ENCODE measurements around the gene CDCP1.

Gene CDCP1

GRCh38 chr3:45127130-45127822, 18.9 kb downstream of the CDCP1 start:
- Histone ChIP-seq H3K36me3 (ENCODE audit: insufficient read depth, low read length) (no peaks in the 10 kb centered on the region), H3K4me3 (ENCODE audit: low read length) (no peak overlapping the region), H2AFZ (ENCODE audit: low read depth, low read length) (no peak overlapping the region), H3K9me3 (ENCODE audit: low read length) (no peaks in the 10 kb centered on the region), H3K4me1 (ENCODE audit: insufficient read depth, low read length) (no peaks in the 10 kb centered on the region), H3K27me3 (ENCODE audit: insufficient read depth, low read length) (no peaks in the 10 kb centered on the region)

- Histone ChIP-seq H3K4me1 (ENCODE audit: insufficient read depth, low read length) (no peaks in the 10 kb centered on the region), H2AFZ (ENCODE audit: low read depth, low read length) (no peak overlapping the region), H3K36me3 (ENCODE audit: insufficient read depth, low read length) (no peaks in the 10 kb centered on the region), H3K9me3 (ENCODE audit: low read length) (no peaks in the 10 kb centered on the region), H3K27me3 (ENCODE audit: insufficient read depth, low read length) (no peaks in the 10 kb centered on the region), H3K4me3 (ENCODE audit: low read length) (no peak overlapping the region)
These were observed 19.4 kb downstream of the CDCP1 start for GRCh38 chr3:45126730-45127129.

- no peaks in the 10 kb centered on the region for H3K36me3 ChIP-seq (ENCODE audit: insufficient read depth, low read length)
- H3K4me1 ChIP-seq (ENCODE audit: insufficient read depth, low read length), result no peaks in the 10 kb centered on the region
- no peaks in the 10 kb centered on the region for H3K9me3 ChIP-seq (ENCODE audit: low read length)
- no peak overlapping the region for H2AFZ ChIP-seq (ENCODE audit: low read depth, low read length)
- no peaks in the 10 kb centered on the region for H3K27me3 ChIP-seq (ENCODE audit: insufficient read depth, low read length)
- H3K4me3 ChIP-seq (ENCODE audit: low read length), result no peak overlapping the region
These were observed 20.6 kb downstream of the CDCP1 start for GRCh38 chr3:45125550-45126026.

GRCh38 chr3:45124956-45125355, 21.2 kb downstream of the CDCP1 start:
- no peaks in the 10 kb centered on the region for H3K27me3 ChIP-seq (ENCODE audit: insufficient read depth, low read length)
- H3K36me3 ChIP-seq (ENCODE audit: insufficient read depth, low read length), result no peaks in the 10 kb centered on the region
- H3K9me3 ChIP-seq (ENCODE audit: low read length), result no peaks in the 10 kb centered on the region
- no peak overlapping the region for H3K4me3 ChIP-seq (ENCODE audit: low read length)
- H3K4me1 ChIP-seq (ENCODE audit: insufficient read depth, low read length), result no peaks in the 10 kb centered on the region
- H2AFZ ChIP-seq (ENCODE audit: low read depth, low read length), result no peak overlapping the region

- no peaks in the 10 kb centered on the region for H3K4me1 ChIP-seq (ENCODE audit: insufficient read depth, low read length)
- H3K9me3 ChIP-seq (ENCODE audit: low read length), result no peaks in the 10 kb centered on the region
- H2AFZ ChIP-seq (ENCODE audit: low read depth, low read length), result no peak overlapping the region
- no peak overlapping the region for H3K4me3 ChIP-seq (ENCODE audit: low read length)
- no peaks in the 10 kb centered on the region for H3K27me3 ChIP-seq (ENCODE audit: insufficient read depth, low read length)
- no peaks in the 10 kb centered on the region for H3K36me3 ChIP-seq (ENCODE audit: insufficient read depth, low read length)
These were observed 21.8 kb downstream of the CDCP1 start for GRCh38 chr3:45124352-45124751.

GRCh38 chr3:45123581-45124269, 22.5 kb downstream of the CDCP1 start:
- no peaks in the 10 kb centered on the region for H3K27me3 ChIP-seq (ENCODE audit: insufficient read depth, low read length)
- H3K9me3 ChIP-seq (ENCODE audit: low read length), result no peaks in the 10 kb centered on the region
- H3K4me3 ChIP-seq (ENCODE audit: low read length), result no peak overlapping the region

GRCh38 chr3:45123030-45123429, 23.1 kb downstream of the CDCP1 start:
- Histone ChIP-seq H3K4me3 (ENCODE audit: low read length) (no peak overlapping the region), H3K4me1 (ENCODE audit: insufficient read depth, low read length) (no peaks in the 10 kb centered on the region), H3K36me3 (ENCODE audit: insufficient read depth, low read length) (no peaks in the 10 kb centered on the region), H3K27me3 (ENCODE audit: insufficient read depth, low read length) (no peaks in the 10 kb centered on the region), H2AFZ (ENCODE audit: low read depth, low read length) (no peak overlapping the region), H3K9me3 (ENCODE audit: low read length) (no peaks in the 10 kb centered on the region)

More at GRCh38 chr3:45123581-45124269, 22.5 kb downstream of the CDCP1 start:
- Histone ChIP-seq H3K4me1 (ENCODE audit: insufficient read depth, low read length) (no peaks in the 10 kb centered on the region), H2AFZ (ENCODE audit: low read depth, low read length) (no peak overlapping the region), H3K36me3 (ENCODE audit: insufficient read depth, low read length) (no peaks in the 10 kb centered on the region)

- no peak overlapping the region for H2AFZ ChIP-seq (ENCODE audit: low read depth, low read length)
These were observed 25.6 kb downstream of the CDCP1 start for GRCh38 chr3:45120359-45121158.

GRCh38 chr3:45119824-45120358, 26.3 kb downstream of the CDCP1 start:
- H3K4me1 ChIP-seq (ENCODE audit: insufficient read depth, low read length), result no peaks in the 10 kb centered on the region
- no peaks in the 10 kb centered on the region for H3K9me3 ChIP-seq (ENCODE audit: low read length)
- no peak overlapping the region for H2AFZ ChIP-seq (ENCODE audit: low read depth, low read length)
- no peaks in the 10 kb centered on the region for H3K36me3 ChIP-seq (ENCODE audit: insufficient read depth, low read length)
- no peak overlapping the region for H3K4me3 ChIP-seq (ENCODE audit: low read length)
- H3K27me3 ChIP-seq (ENCODE audit: insufficient read depth, low read length), result no peaks in the 10 kb centered on the region

More at GRCh38 chr3:45120359-45121158, 25.6 kb downstream of the CDCP1 start:
- Histone ChIP-seq H3K9me3 (ENCODE audit: low read length) (no peaks in the 10 kb centered on the region), H3K27me3 (ENCODE audit: insufficient read depth, low read length) (no peaks in the 10 kb centered on the region), H3K36me3 (ENCODE audit: insufficient read depth, low read length) (no peaks in the 10 kb centered on the region), H3K4me1 (ENCODE audit: insufficient read depth, low read length) (no peaks in the 10 kb centered on the region), H3K4me3 (ENCODE audit: low read length) (no peak overlapping the region)

GRCh38 chr3:45119376-45119775, 26.8 kb downstream of the CDCP1 start:
- Histone ChIP-seq H3K27me3 (ENCODE audit: insufficient read depth, low read length) (no peaks in the 10 kb centered on the region), H3K36me3 (ENCODE audit: insufficient read depth, low read length) (no peaks in the 10 kb centered on the region), H2AFZ (ENCODE audit: low read depth, low read length) (no peak overlapping the region), H3K4me3 (ENCODE audit: low read length) (no peak overlapping the region), H3K9me3 (ENCODE audit: low read length) (no peaks in the 10 kb centered on the region), H3K4me1 (ENCODE audit: insufficient read depth, low read length) (no peaks in the 10 kb centered on the region)

- H3K9me3 ChIP-seq (ENCODE audit: low read length), result no peaks in the 10 kb centered on the region
- no peaks in the 10 kb centered on the region for H3K27me3 ChIP-seq (ENCODE audit: insufficient read depth, low read length)
- H3K4me1 ChIP-seq (ENCODE audit: insufficient read depth, low read length), result no peaks in the 10 kb centered on the region
- H3K4me3 ChIP-seq (ENCODE audit: low read length), result no peak overlapping the region
- no peaks in the 10 kb centered on the region for H3K36me3 ChIP-seq (ENCODE audit: insufficient read depth, low read length)
- no peak overlapping the region for H2AFZ ChIP-seq (ENCODE audit: low read depth, low read length)
These were observed 27.5 kb downstream of the CDCP1 start for GRCh38 chr3:45118615-45119071.

GRCh38 chr3:45116350-45116749, 29.8 kb downstream of the CDCP1 start:
- Histone ChIP-seq H3K4me1 (ENCODE audit: insufficient read depth, low read length) (no peaks in the 10 kb centered on the region), H3K9me3 (ENCODE audit: low read length) (no peaks in the 10 kb centered on the region), H2AFZ (ENCODE audit: low read depth, low read length) (no peak overlapping the region), H3K4me3 (ENCODE audit: low read length) (no peak overlapping the region), H3K27me3 (ENCODE audit: insufficient read depth, low read length) (no peaks in the 10 kb centered on the region), H3K36me3 (ENCODE audit: insufficient read depth, low read length) (no peaks in the 10 kb centered on the region)

- H3K4me1 ChIP-seq (ENCODE audit: insufficient read depth, low read length), result peaks cover 5% of the 10 kb centered on the region
- H2AFZ ChIP-seq (ENCODE audit: low read depth, low read length), result no peak overlapping the region
- H3K9me3 ChIP-seq (ENCODE audit: low read length), result no peaks in the 10 kb centered on the region
- H3K4me3 ChIP-seq (ENCODE audit: low read length), result no peak overlapping the region
- H3K36me3 ChIP-seq (ENCODE audit: insufficient read depth, low read length), result no peaks in the 10 kb centered on the region
- no peaks in the 10 kb centered on the region for H3K27me3 ChIP-seq (ENCODE audit: insufficient read depth, low read length)
These were observed 32.5 kb downstream of the CDCP1 start for GRCh38 chr3:45113625-45114050.
